ENCODE results near the gene SETBP1.

SETBP1 gene

DNA sequence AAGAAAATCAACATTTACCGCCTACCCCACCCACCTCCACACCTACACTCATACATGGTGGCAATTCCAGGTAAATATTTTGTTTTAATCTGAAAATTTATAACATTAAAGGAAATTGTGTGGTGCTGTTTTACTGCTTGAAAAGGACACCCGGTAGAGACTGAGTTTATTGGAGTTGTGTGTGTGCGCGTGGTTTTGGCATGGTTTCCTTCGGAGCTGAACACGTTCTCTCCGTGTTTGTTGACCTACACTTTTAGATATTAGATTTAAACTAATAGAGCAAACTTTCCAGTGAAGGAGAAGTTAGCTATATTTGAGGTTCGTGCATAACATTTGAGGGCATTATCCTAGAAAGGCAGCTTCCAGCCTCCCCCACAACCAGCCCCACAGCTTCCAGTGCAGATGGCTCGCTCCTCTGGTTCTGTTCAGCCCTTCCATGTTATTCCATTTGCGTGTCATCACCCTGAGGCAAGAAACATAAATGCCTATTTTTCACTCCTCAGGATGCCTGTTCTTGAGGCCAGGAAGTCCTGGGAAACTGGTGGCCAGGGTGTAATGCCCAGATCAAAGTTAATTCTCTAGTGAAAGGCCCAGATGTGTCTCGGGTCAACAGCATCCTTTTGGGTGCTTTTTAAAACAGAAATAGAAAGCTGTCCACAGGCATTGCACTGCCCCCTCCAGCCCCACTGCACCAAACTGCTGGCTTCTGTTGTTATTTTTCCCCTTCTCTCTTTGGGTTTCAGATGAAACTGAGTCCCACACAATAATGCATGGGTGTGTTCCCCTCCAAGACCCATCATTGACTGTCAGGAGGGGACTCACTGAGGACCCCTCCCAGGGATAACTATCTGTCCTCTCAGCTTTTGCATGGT lies 190.2 kb downstream of the SETBP1 start:
- no peak for DNase-seq (ENCODE audit: low read depth in 2 of 2)

DNA sequence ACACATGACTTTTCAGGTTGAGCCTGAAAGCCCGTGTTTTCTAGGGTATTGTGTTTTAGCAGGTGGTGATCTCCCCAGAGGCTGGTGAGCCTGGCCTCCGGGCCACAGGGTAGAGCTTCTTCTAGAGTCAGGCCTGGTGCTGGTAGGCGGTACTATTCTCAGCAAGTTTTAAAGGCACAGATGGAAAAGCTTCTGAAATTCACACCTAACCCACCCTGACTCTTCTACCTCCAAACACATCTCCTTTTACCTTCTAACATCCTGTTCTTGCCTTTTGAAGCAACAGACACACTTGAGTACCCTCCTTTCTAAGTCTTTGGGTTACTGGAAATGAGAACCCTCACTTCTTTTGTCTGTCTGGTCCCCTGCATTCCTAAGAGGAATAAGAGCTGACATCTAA lies 191.1 kb downstream of the SETBP1 start:
- DNase-seq (ENCODE audit: low read depth in 2 of 2), result no peak

DNA sequence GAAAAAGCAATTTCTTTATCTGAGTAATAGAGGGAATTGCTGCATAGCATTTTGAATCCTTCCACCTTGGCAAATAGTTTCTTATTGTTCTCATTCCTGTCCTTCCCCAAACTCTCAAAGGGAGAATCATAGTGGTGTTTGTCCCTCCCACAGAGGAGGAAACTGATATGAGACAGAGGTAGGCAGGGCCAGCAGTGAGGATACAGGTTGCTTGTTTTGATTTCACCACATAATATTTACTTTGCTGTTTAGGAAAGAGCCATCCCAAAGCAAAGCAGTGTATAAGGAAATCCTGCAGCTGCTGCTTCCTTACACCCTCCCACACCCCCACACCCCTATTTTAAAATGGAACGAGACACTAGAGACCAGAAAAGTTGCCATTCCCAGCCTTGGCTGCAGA lies 195.3 kb downstream of the SETBP1 start:
- DNase-seq (ENCODE audit: low read depth in 2 of 2), result no peak

DNA sequence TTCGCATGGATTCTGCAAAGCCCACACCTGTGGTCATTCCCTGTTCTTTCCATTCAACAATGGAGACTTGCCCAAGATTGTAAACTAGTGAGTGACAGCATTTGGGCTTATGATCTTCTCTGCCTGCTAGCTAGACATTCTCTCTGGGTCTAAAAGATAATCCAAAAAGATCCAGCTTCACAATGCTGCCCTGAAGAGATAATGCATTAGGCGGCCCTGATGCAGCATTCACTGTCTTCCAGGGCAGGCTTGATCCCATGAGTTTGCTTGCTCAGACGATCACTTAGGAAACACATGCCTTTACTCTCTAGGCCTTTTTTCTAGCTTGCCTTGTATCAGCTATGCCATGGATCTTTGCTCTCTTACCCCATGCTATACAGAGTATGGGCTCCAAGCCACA lies 196.1 kb downstream of the SETBP1 start:
- DNase-seq (ENCODE audit: low read depth in 2 of 2), result no peak

DNA sequence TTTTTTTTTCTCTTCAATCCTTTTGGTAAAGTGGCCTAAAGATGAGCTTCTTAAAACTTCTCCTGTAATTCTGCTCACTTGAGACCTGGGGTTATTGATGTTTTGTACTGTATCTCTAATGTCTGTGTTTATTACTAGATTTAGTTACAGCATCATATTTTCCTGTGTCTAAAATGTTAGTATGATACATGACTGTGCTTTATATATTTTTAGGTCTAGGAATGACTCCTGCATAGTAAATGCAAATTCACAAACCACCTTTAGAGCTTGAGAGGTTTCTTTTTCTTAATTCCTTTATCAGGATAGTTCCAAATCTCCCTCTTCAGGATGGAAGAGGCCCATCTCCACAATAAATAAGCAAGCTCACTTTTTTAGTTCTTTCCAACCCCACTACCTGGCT lies 197.6 kb downstream of the SETBP1 start:
- no peak for DNase-seq (ENCODE audit: low read depth in 2 of 2)

DNA sequence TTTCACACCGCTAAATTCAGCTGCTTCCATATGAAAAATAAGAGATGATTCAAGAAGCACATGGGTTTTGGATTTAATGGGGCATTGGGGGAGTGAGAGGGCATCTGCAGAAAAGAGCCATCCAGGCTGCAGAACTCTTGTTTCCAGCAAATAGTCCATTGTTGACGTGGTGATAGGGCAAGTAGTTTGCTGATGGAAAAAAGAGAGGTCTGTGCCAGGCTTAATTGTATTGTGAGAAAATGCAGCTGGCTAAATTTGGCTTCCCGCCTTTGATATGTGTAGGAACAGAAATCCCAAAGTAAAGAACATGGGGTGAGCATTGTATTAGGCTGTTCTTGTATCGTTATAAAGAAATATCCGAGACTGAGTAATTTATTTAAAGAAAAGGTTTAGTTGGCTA lies 199.5 kb downstream of the SETBP1 start:
- no peak for DNase-seq (ENCODE audit: low read depth in 2 of 2)

DNA sequence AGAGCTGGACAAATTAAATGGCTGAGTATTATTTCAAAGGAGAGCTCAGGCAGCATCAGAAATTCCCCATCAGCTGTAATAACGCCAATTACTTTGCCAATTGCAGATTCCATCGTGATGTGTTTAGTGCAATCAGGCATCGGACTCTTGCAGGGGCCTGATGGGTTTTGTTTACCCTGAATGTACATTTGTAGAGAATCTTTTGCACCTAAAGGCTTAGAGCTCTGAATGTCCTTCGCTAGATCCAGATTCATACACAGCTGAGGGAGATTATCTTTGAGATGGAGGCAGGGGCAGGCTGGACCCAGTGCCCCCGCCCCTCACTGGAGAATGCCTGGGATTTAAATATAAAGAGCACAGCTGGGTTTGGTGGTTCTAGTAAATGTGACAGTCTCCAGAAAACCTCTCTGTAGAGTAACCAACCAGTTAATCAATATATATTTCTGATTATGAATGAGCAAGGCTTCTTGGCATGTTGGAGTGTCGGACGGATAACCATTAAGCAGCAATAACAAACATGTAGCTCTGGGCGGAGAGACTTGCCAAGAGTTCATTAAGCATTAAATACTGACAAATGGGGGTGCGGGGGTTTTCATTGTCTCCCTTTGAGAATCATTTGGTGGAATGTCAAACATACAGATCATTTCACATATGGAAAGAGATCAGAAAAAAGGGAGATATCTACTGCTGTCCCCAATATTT lies 200.9 kb downstream of the SETBP1 start:
- DNase-seq (ENCODE audit: low read depth in 2 of 2), result no peak

DNA sequence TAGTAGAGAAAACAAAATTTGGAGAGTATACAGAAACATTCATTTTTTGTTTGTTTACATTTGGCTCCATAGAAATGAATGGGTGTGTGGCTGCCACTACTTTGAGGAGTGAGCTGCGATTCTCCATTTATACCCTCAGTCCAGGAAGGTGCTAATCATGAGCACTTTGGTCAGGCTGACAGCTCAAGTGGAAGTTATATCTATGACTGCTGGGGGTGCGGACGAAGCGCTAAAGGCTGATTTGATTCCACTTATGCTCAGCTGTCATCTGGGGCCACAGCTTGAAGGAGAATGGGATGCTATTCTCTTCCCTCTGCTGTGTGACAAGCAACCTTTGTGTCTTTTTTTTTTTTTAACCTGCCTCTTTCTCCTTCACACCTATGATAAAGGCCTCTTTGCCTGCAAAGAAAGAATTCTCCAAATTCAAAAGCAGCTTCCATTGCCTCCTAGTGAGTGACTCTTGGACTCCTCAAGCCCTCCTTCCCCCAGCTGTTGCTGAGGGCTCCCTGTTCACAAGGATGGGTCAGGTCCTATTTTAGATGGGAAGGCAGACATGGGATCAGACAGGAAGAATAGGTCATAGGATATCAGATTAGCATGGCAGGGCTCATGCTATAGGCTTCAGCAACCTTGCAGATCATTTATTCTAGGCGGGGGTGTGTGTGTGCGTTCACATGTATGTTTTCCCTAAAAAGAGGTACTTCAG lies 201.6 kb downstream of the SETBP1 start:
- DNase-seq (ENCODE audit: low read depth in 2 of 2), result no peak

DNA sequence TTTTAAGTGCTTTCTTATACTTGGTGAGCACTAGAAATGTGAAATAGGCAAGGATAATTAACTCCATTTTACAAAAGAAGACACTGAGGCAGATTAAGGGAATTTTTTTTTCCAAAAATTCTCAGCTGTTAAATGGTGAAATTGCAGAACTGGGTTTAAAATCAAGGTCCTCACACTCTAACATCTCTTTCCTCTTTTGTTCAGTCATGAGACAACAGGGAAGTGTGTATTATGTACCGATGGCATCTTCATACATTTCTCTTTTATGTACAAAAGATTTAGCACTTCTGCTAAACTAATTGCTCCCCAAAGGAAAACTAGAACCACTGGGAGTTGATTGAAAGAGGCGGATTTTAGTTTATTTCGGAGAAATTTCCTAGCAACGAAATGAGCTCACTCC lies 203.0 kb downstream of the SETBP1 start:
- no peak for DNase-seq (ENCODE audit: low read depth in 2 of 2)

DNA sequence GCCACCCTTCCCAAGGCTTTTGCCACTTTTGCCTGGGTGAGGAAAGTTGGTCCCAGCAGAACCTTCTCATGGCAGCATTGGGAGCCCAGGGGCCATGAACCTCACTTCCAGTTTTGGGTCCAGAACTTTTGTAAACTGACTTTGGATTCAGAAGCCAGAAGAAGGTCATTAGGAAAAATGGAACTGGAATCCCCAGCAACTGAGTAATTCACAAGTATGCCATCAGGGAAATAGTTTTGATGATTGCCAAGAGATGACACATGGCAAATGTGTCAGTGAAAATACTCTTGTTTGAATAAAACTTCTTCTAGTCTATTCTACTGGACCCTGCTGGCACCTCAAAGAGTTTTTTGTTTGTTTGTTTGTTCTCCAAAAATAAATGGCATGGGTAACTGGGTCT lies 203.7 kb downstream of the SETBP1 start:
- no peak for DNase-seq (ENCODE audit: low read depth in 2 of 2)

DNA sequence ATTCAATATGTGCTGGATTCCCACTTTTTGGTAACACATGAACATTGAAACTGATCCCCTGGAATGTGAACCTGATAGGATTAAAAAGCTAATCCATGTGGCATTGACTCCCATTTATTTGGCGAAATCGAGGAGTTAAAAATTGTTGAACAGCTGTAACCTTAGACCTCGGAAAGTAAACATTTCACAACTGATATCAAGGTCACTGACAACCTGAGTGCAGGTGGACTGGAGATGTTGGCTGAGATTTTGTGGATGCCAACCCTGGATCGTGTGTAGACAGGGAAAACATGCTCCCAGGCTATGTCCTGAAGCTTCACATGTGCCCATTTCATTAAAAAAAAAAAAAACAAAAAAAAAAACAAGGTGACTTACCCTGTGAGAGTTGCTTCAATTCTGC lies 204.8 kb downstream of the SETBP1 start:
- DNase-seq (ENCODE audit: low read depth in 2 of 2), result no peak

DNA sequence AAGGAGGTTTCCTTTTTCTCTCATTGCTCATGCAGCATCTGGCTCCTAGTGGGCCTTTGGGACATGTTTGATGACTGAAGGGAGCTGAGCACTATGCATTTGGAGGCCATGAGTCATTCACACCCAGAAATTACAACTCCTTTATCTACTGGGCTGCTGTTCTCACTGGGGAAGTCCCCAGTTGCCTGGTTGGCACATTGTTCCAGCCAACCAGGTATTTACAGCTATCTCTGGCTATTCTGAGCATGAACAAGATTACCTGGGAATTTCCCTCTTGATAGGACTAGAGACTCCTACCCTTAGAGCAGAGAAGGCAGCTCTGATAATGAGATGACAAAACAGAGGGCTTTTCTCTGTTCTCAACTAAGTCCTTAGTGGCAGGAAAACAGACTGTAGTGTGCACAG lies 206.5 kb downstream of the SETBP1 start:
- no peak for DNase-seq (ENCODE audit: low read depth in 2 of 2)

DNA sequence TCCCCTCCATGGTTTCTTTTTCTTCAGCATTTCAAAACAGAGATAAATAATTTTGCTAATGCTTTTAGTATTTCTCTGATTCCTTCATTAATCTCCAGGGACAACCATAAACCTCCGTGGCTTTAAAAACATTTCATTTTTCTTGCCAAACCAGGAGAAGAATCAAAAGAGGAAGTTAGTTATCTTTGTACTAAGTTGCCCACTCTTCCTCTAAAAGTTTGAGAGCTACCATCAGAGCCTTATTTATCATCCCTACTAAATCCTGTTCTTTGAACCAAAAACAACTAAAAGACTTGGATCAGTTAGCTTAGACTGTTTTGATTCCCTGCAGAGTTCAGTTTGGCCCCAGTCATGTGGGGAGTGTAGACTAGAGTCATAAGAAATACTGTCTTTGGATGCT lies 208.4 kb downstream of the SETBP1 start:
- DNase-seq (ENCODE audit: low read depth in 2 of 2), result no peak

DNA sequence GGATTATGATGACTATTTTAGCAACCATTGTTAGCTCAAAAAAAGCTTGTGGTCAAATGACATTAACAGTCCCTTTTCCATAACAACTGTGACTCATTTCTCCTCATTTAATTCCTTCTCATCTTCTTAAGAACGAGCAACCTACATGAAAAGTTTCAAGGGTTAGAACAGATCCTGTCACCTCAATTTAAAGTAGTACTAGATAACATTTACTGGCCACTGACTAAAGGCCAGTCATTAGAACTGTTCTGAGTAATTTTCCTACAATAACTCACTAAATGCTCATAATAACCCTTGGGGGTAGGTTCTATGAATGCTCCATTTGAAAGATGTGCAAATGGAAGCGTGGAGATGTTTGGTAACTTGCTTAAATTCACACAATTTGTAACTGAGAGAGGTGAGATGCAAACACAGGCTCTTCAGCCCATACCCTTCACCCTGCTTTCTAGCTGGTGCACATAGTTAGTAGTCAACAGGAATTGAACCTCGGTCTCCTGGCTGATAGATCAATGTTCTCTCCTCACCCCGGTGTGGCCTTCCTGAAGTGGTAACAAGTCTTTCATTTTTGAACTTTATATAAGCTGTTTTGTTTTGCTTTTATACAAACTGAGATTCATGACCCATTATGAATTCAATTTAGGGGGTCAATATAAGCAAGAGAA lies 212.5 kb downstream of the SETBP1 start:
- DNase-seq (ENCODE audit: low read depth in 2 of 2), result no peak

DNA sequence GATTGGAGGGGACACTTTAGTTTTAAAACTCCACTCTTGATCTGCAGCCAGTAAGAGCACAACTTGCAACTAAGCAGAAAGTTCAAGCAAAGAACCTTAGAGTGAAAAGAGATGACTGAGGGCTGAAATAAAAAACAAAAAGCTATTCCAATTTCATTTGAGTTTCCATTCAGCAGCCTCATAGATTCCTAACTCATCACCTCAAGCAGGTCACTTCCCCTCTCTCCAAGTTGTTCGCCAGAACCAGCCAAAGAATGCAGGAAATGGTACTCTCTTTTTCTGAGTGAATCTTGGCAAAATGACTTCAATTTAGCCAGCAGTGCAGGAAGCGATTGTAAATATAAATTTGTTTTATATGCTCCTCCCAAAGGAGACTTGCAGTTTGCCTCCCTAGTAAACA lies 213.3 kb downstream of the SETBP1 start:
- no peak for DNase-seq (ENCODE audit: low read depth in 2 of 2)

DNA sequence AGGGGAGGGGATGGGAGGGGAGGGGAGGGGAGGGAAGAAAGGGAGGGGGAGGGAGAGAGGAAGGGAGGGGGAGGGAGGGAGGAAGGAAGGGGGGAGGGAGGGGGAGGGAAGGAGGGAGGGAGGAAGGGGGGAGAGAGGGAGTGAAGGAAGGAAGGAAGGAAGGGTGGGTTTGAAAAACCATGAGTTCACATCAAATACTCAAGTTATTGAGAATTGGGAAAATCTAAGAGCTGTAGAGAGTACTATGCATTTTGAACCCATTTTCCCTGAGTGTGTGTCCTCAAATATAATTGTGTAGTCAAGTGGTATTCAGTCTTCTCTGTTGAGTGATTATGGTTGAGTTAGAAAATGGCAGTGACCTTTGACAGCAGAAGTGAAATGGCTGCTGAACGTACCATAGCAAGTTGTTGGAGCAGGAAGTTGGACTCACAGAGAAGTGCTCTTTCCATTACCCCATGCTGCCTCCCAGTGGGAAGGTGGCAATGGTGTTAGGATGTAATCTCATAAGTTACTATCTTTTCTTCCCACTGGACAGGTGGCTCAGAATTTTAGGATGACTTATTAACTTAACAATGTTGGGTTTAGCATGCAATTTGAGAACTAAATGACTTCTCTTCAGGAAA lies 214.6 kb downstream of the SETBP1 start:
- DNase-seq (ENCODE audit: low read depth in 2 of 2), result no peak

DNA sequence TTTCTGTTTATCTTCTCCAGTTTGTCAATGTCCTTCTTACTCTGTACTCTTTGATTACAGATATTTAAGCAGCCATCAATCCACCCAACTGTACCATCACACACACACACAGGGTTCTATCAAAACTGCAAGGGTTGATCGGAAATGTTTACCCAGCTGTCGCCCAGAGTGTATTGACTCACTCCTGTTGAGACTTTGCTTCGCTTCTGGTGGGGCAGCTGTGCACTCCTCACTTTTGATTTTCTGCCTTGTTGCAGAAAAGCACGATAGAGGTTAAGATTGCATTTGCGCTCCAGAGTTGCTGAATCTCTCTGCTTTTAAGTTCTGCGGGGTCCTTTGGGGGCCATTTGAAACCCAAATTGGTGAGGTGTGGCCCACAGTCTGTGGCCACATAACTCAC lies 216.2 kb downstream of the SETBP1 start:
- no peak for DNase-seq (ENCODE audit: low read depth in 2 of 2)

DNA sequence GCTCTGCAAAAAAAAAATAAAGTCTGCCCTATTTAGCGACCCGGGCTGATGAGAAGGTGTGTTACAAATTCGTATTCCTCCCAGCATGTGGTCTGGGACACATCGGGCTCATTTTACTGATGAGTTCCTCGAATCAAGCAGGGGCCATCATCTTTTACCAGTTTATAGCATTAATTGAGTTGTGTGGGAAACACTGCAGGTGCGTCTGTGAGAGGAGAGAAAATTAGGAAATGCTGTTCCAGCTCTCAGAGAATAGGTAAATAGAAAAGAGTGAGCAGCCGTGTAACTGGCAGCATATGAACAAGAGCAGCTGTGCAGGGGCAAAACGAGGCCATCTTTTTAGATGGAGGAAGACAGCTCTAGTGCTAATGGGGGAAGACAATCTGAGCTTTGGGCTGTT lies 216.7 kb downstream of the SETBP1 start:
- no peak for DNase-seq (ENCODE audit: low read depth in 2 of 2)

DNA sequence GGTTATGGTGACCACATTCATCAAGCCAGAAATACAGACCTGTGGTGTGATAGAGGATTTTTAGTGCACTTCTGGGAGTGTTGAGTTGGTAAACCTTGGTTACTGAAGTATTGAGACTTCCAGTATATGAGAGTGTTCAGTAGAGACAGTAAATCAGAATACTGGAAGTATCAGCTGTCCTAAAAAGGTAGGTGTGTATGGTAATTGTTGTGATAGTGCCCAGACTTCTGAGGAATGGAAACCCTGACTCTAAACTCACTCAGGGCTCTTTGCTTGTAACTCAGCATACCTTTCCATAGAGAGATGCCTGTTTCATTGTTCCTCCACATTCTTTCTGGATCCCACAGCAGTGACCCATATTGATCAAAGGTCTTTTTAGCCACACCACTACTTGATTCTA lies 217.1 kb downstream of the SETBP1 start:
- no peak for DNase-seq (ENCODE audit: low read depth in 2 of 2)

DNA sequence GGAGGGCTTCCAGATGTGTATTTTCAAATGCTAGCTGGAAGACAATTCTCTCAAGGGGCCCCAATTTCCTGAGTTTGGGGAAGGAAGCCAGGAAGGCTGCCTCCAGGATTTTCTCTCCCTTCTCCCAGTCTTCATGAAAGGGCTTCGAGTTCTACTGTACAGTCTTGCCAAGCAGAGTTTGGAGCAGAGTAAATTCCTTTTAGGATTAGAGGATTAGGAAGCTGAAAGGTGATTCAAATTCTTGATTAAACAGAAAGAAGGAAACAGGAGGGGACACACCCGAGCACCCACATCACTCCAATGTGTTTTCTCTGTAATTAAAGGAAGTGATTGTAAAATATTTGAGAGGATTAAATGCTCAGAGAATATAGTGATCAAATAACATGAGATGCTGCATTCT lies 217.8 kb downstream of the SETBP1 start:
- DNase-seq (ENCODE audit: low read depth in 2 of 2), result no peak

DNA sequence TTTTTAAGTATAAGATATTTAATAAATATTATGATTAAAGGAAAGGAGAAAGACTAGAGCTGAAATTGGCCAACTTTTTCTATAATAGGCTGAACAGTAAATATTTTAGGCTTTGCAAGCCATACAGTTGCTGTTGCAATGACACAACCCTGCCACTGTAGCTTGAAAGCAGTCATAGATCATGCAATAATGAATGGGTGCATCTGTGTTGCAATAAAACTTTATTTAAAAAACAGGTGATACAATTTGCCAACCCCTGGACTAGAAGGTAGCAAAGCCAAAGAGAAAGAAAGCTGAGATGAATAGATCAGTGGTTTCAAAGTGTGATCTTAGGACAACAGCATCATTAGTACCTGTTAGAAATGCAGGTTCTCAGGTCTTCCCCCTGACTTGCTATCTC lies 219.1 kb downstream of the SETBP1 start:
- no peak for DNase-seq (ENCODE audit: low read depth in 2 of 2)

DNA sequence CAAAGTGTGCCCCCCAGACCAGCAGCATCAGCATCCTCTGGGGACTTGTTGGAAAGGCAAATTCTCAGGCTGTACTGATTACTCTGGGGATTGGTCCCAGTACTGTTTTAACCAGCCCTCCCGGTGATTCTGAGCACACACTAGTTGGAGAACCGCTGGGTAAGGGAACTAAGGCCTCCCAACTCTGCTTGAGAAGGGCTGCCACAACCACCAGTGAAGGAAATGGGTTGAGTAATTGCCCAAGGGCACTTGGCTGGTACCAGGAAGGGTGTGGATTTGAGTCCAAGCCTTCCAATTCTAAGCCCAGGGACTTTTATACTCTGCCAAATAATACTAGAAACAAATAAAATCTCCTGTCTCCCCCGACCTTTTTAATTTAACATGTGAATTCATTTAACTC lies 219.9 kb downstream of the SETBP1 start:
- no peak for DNase-seq (ENCODE audit: low read depth in 2 of 2)

Data from stimulated activated CD4-positive, alpha-beta T cell treated with anti-CD3 and anti-CD28 coated beads, Interleukin-1b, Interleukin-23, amount 100 ng/mL, for 1 hour (primary cell).